Nucleus accumbens (tissue), 56 donors: ENCODE results near the gene WFDC1.
A peak's percentile ranks its signal among the peaks of the same experiment; 100 is the strongest.

Source experiments
- DNase-seq, 56 donors: peaks; one replicate each; lab custom pipeline; 2025; lab: John Stamatoyannopoulos, UW

The WFDC1 gene

DNA sequence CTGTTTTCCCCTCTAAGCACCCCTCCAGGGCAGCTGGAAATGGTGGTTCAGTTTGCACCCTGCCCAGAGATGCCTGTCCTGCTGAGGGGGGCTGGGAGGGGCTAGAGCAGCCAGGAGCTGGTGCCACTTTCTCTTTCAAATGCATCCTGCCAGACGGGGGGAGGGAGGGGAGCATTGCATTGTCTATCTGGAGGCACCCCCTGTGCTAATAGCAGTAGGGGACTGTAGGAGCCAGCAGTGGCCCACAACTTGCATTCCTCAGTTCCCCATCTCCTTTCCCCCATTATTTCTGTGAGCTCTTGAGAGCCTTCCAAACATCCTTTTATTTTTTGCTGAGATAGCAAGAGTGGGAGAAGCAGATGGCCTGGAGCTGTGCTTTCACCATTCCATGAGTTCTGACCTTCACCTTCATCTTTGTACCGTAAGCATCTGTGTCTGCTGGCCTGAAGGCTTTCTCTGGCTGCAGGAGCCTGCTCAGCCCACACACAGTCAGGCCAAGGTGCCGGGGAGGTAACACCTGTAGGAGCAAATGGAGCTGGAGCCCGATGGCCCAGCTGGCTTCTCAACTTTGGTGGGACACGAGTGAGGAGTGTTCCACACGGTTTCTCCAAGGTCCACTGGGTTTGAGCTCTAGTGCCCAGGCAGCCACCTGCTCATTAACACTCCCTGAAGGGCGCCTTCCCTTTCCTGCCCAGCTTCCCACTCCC, 5.2 kb downstream of the WFDC1 start:
- DNase-seq: peak in 1 of 56 donors; percentile 8

DNA sequence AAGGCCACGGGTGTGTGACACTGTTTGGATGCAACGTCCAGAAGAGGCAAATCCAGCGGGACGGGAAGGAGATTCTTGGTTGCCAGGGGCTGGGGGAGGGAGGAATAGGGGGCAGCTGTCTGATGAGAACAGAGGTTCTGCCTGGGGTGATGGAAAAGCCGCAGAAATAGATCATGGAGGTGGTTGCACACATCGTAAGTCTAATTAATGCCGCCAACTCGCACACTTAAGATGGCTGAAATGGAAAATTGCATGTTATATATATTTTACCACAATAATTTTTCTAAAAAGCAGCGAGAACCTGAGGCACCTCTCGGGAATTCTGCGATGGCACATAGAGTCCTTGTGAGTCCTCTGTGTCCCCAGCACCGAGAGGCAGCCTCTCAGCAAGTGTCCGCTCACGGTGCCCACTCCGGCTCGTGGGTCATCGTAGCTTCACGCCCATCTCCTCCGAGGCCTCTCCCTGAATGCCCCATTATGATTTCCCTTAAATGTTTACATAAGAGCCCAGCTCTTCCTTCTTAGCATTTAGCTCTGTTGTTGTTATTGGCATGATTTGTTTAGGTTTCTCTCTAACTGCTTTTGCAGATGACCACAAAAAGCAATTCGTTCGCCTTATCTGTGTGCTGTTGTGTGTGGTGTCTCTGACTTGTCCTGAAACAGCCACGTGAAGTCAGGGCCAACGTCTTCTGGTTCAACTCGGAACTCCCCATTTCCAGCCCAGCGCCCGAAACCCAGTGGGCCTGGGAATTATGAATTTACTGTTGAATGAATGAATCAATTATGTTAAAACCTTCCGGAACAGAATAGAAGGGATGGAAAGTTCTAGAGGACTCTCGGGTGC, 7.7 kb downstream of the WFDC1 start:
- DNase-seq: peak in 2 of 56 donors; percentile 35 to 60

DNA sequence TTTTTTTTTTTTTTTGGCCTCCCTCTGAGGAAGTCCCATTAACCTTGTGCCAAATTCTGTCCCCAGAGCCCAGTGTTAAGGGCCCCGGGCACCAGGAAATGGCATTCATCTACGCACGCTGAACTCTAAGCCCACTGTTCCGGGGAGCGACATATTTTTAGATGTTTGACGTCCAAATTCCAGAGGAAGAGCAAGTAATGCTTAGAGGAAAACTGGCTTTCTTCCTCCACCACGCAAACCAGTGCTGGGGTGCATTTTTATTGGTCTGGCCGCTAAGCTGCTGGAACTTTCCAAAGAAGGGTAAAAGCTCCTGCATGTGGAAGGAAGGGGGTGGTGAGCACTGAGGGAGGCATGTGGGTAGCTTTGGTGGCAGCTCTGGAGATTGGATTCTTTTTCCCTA, 8.3 kb downstream of the WFDC1 start:
- peak in 23 of 56 donors; percentile 9 to 60 (median 31) for DNase-seq

DNA sequence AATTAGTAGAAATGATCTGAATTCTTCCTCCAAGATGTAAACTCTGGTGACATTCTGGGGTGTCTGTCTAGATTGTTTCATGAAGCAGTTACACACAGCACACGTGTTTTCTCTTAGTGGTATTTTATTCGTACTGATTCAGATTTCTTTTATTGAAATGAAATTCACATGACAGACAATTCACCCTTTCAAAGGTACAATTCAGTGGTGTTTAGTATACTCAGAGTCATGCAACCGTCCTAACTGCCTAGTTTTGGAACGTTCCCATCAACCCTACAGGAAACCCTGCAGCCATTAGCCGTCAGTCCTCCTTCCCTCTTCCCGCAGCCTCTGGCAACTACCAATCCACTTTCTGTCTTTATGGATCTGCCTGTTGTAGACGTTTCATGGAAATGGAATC, 8.8 kb downstream of the WFDC1 start:
- no peak for DNase-seq

DNA sequence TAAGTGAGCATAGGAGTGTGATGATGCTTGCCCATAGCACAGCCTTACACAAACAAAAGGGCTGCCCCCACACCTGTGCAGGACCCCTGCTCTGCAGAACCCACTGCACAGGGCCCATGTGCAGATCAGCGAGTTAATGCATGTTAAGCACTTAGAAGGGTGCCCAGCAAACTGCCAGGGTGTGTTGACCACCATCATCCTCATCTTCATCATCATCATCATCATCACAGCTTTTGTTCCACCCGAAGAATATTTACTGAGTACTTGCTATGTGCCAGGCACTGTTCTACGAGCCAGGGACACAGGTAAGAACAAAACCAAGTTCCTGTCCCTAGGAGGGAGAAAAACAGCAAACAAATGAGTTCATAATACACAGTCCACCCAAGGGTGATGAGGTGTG, 11.9 kb downstream of the WFDC1 start:
- DNase-seq: no peak

DNA sequence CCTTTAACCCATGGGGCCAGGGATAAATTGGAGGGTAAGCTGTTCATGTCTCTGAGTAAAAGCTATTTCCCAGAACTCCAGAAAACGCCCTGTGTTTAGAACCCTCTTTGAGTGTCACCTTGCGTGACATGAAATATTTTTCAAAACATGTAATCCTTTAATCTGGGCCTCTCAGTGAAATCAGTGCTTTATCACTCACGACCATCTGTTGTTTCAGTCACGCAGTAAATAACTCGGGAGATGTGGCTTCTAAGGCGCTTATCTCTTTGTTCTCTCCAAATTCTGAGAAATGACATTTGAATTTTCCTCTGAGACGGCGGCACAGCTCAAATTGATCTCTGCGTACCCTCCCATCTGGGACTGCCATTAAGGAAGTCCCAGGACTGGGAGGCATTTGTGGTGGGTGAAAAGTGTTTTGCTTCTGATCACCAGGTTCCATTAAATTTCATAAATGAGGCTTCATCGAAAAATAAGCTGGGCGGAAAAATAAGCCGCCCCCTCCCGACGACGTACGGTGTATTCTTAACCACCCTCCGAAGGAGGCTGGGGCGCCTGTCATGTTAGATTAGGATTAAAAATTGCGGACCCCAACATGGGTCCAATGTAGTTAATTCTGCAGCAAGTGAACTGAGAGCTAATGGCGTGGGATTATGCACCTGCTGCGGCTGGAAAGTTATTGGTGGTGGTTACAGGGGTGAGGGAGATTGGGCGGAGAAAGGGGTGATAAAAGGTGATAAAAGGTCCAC, 12.7 kb downstream of the WFDC1 start:
- no peak for DNase-seq

DNA sequence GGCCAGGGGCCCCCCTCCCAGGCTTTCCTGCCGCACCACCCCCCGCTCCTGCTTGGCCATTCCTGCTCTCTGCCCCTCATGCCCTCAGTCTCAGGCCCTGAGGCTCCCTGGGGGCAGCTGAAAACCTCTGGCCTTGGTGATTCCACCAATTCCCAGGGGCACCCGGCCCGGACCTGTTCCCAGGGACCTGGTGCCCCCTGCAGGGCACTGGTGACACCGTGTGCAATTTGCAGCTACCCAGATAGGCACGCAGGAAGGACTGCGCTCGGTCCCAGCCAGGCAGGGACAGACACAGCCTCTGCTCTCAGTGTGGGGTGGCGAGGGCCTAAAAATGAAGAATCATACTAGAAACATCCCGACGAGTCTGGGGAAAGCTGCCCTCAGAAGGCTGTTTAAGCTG, 13.4 kb downstream of the WFDC1 start:
- DNase-seq: peak in 13 of 56 donors; percentile 3 to 49 (median 17)

DNA sequence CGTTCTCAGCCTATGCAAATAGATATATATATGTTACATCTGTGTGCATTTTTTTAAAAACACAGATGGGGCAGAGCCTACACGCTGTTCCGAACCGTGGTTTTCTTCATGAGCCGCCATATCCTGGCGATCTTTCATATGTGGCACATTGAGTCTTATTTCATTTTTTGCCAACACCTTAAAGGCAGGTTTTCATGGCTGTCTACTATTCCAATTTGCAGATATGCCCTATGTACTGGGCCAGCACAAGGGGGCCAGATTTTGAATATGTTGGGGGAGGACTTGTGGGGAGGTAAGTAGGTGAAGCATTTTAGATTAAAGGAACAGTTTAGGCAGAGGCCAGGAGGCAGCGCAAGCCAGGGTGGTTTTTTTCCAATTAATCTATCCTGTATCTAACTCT, 16.0 kb downstream of the WFDC1 start:
- DNase-seq: no peak

DNA sequence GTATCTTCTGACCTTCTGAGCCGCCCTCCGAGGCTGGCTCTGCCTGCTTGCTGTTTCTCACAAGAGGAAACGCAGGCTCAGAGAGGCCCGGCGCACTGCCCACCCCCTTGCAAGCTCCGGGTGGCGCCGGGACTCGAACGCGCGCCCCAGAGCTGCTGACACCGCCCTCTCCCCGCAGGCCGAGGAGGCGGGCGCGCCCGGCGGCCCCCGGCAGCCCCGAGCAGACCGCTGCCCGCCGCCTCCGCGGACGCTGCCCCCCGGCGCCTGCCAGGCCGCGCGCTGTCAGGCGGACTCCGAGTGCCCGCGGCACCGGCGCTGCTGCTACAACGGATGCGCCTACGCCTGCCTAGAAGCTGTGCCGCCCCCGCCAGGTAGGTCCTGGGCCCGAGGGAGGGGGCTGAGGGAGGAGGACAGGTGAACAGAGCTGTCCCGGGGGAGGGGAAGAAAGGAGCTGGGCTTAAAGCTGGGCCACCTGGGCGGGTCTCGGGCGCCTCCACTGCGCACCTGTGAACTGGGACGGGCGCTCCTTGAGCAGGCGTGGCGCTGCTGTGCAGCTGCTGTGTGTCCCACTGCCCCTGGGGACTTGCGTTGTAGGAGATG, 18.2 kb downstream of the WFDC1 start:
- peak in 2 of 56 donors; percentile 13 to 62 for DNase-seq

DNA sequence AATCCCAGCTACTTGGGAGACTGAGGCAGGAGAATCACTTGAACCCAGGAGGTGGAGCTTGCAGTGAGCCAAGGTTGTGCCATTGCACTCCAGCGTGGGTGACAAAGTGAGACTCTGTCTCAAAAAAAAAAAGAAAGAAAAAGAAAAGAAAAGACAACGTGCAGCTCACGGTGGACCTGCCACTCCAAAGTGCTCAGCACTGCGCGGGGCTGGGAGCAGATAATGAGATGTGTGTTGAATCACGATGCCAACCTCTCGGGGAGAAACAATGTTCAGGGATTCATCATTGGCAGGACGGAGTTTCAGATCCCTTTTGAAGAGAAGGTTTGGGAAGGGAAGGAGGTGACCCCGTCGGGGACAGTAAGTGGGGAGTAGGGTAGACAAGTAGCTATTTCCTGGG, 19.2 kb downstream of the WFDC1 start:
- DNase-seq: no peak

DNA sequence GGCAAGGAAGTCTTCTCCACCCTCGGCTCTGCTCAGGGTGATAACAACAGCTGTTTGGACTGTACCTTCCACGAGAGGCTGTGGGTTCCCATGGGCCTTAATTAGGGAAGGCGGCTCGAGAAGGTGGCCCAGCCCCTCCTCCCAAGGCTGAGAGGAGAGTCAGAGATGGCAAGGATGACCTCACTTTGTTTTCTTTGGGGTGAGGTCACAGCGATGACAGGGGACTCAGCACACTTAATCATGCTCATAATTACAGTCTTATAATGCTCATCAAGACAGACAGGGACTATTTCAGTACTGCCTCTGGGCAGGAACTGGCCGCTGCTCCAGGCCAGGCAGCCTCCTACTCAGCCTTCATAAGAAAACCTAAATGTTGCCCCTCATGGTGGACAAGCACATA, 19.7 kb downstream of the WFDC1 start:
- DNase-seq: no peak

DNA sequence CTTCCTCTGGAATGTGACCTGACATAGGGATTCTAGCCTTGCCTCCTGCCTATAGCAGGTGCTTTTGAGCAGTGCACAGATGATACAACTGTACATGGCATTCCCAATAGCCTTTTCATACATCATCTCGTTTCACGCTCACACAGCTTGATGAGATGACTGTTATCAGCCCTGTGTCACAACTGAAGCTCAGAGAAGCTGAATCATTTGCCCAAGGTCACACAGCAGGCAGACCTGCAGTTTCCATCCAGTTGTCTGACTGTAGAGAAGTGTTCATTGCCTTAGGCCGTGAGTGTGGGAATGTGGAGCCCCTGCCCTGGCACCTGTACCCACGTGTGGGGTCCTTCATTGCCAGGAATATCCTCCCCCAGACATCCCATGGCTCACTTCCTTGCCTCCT, 20.1 kb downstream of the WFDC1 start:
- DNase-seq: no peak

DNA sequence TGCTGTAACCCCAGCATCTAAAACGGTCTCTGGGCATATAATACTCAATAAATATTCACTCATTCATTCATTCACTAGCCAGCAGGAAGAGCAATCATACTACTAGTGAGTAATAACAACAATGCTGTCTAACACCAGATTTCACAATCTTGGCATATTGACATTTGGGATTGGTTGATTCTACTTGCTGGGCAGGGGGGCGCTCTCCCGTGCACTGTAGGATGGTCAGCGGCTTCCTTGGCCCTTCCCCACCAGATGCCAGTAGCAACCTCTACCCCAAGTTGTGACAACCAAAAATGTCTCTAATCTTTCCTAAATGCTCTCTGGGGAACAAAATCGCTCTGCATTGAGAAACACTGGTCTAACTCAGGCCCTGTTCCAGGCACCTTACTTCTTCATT, 20.7 kb downstream of the WFDC1 start:
- DNase-seq: no peak

DNA sequence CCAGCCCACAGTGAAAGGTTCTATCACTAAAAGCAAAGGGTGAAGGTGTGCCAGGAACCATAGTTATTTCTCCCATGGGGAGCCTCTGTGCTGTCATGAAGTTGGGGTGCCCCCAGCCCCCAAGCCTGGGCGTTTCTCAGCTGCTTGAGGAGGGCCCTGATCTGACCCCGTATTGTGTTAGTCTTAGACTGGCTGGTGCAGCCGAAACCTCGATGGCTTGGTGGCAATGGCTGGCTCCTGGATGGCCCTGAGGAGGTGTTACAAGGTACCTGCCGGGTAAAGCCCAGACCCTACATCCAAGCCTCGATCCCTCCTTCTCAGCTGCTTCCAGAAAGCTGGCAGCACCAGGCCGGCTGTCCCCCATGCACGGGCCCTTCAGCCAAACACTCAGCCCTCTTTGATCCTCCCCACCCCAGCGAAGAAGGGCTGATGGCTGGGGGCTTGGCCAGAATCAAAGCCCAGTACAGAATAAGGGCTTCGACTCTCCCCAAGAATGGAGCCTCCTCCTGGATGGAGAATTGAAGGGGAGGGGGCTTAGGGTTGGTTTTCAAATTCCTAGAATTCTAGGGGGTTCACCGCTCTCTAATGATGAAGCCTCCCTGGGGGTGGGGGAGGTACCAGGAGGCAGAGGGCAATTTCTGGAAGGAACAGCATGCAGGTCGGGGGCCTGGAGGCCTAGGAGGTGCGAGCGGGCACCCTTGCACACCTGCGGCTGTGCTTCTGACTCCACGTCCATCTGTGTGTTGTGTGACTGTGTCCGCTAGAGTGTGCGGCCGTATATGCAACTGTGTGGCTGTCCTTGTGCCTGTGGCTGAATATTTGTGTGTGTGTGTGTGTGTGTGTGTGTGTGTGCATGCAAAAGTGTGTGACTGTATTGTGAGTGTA, 23.7 kb downstream of the WFDC1 start:
- DNase-seq: no peak

DNA sequence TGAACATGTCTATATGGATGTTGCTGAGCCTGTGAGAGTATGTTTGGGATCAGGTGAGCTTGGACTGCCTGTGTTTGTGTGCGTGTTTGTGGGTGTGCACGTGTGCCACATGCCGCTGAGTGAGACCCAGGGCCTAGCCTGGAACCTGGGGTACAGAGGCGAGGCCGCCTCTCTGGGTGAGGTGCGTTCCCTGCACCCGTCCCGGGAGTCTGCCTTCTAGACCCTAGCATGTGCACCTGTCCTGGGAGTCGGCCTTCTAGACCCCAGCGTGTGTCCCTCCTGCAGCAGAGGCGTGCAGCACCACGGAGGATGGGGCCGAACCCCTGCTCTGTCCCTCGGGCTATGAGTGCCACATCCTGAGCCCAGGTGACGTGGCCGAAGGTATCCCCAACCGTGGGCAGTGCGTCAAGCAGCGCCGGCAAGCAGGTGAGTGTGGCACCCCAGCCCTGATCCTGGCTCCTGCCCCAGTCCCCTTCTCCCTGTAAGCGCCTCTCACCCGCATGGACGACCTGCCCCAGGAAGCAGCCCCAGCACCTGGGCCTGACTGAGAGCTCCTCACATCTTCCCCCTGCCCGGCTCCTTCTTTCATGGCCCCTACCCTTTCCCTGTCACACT, 24.6 kb downstream of the WFDC1 start:
- no peak for DNase-seq

DNA sequence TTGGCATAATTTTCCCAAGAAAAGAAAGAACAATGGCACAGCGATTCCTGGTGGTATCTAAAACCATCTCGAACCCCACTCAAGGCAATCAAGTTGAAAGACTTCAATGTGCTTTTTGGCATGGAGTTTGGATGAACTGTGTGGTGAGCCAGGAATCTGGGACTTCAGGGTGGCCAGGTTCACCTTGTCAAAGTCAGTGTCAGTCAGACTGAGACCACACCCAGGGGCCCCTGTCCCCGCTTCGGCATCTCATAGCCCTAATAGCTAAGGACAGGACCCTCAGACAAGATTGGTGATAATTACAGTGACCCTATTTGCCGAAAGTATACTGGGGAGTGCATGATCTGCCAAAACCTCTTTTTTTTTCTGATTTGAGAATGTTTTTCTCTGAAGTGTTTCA, 25.8 kb downstream of the WFDC1 start:
- DNase-seq: no peak

DNA sequence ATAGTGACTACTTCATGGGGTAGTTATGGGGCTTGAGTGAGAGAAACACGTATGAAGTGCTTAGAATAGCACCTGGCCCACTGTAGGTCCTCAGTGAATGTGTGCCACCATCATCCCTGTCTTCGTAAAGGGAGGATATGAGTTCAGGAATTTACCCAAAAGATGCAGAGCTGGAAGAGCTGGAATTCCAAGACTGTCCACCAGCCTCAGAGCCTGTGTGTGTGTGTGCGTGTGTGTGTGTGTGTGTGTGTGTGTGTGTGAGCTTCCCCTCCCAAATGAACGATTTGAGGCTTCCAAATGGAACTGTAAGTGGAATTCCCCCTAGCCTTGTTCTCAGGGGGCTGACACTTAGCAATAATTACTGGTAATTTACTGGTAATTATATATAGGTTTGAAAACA, 27.3 kb downstream of the WFDC1 start:
- DNase-seq: no peak

DNA sequence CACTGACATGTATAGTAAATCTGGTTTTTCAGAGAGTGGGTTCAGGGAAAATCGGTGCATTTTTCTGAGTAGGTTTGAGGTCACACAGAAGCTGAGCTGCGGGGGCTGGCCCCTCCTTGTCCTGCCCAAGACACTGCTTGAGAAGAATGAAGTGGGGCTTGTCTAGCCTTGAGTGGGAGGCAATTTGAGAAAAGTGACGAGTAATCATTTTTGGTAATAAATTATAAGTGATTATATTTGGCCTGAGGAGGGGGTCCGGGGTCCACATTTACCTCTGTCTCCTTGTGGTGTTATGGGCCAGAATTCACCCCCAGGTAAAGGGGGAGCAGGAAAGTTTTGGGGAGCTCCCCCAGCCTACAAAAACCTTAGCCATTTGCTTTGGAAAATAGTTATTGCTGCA, 28.1 kb downstream of the WFDC1 start:
- DNase-seq: no peak

DNA sequence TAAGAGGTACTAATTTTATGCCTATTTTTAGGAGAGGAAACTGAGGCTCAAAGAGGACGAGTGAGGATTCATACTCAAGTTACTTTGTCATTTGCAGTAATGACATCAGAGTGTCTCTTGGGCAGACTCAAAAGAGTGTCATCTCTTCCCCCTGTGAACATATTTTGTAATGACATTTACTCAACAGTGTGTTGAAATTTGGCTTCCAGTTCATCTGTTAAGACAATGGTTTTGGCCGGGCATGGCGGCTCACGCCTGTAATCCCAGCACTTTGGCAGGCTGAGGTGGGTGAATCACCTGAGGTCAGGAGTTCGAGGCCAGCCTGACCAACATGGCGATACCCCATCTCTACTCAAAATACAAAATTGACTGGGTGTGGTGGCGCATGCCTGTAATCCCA, 28.9 kb downstream of the WFDC1 start:
- DNase-seq: no peak
